HG02884 (cell line): ENCODE measurements around the gene LRRC51.

Source experiments
- ATAC-seq: cut with Tn5 transposase; IDR thresholded peaks from one replicate; pipeline ENCODE4 v1.9.1; 2021; ENCODE audit warnings: mild to moderate bottlenecking, moderate library complexity; ENCODE audit not compliant: unreplicated experiment

Gene LRRC51

DNA sequence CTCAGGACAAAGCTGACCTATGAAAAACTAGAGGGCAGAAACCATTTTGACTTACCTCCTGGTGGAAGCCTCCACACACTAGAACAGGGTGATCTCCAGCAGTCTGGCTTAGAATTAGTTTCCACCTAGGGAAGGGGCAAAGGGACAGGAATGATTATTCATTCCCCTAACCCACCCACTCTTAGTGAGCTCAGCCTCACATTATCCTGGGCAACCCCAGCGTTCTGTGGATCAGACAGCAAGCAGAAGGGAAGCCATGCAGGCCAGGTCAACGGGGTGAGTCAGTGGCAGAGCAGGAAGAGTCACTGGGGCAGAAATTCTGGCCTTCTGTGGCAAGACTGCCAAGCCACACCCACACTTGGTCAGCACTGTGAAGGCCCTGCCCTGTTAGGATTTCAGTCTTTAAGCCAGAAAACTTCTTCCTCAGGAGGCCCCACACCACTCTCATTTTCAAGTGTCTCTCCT lies 10.8 kb upstream of the LRRC51 start:
- ATAC-seq = no peak

DNA sequence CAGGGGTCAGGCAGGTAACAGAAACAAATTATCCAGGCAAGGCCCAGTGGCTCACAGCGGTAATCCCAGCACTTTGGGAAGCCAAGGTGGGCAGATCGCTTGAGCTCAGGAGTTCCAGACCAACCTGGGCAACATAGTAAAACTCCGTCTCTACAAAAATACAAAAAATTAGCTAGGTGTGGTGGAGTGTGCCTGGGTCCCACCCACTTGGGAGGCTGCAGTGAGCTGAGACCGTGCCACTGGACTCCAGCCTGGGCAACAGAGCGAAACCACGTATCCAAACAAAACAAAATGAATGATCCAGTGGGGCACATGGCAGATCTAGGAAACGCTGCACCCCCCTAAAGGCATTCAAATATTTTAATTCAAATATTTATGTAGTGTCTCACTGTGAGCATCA lies 10.2 kb upstream of the LRRC51 start:
- no peak for ATAC-seq

DNA sequence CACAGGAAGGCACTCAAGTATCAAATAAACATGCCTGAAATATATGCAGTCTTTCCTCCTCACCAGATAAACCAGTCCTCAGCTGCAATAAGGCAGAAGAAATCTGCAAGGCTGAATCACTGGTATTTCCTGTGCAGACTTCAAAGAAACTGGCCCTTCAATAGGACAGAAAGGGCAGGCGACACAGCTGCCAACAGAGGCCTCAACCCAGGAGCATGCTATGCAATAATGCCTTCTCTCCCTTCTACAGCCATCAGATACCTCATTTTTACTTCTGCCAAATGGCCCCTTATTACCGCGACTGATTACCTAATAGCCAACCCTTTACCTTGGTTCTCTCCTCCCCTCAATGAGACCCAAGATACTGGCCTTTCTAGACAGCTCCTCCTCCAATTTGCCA lies 8.3 kb upstream of the LRRC51 start:
- ATAC-seq = no peak

DNA sequence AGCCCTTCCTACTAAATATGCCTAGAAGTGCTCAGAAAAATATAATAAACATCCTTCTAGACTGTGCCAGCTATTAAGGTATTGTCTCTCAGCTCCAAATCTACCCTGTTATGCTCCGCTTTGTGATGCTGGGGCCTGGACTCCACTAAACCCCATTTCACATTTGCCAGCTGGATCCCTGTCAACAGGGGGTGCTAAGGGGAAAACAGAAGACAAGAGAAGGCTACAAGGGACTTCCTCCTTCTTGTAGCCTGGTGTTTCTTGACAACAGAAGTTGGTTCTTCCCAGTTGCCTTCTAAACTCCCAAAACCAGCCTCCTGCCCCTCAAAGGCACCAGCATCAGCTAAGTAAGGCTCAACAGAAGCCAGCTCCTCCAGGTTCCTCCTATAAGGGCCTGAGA lies 5.5 kb upstream of the LRRC51 start:
- ATAC-seq = no peak

DNA sequence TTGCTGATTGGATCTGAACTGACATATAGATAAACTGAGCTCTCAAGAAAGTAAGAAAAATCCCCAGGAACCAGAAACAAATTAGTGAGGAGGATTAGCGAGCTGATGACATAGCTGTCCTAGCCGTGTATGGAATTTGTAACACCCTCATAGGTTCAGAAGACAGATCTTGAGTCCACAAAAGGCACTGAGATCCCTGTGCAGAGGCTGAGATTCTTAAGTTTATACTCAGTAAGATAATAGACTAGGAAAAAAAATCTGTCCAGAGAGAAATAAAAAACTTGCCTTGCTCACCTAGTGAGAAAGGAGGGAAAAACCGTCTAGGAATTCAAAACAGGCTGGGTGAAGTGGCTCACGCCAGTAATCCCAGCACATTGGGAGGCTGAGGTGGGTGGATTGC lies 4.9 kb upstream of the LRRC51 start:
- ATAC-seq = no peak

DNA sequence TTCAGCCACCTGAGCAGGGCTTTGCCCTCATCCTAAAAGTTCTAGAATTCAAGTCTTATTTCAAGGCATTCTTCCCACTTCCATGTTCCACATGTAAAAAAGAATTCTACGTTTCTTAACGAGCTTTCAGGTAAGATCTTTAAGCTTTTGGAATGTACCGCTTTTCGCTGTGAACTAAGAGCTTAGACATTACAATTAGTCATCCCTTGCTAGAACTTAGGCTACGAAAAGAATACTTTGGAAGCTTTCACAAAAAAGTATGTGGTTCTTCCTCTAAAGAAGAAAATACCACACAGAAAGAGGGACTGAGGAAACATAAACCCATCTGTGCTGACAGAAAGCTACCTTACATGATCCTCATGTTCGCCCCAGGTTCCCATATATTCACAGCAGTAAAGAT lies 2.2 kb upstream of the LRRC51 start:
- no peak for ATAC-seq

DNA sequence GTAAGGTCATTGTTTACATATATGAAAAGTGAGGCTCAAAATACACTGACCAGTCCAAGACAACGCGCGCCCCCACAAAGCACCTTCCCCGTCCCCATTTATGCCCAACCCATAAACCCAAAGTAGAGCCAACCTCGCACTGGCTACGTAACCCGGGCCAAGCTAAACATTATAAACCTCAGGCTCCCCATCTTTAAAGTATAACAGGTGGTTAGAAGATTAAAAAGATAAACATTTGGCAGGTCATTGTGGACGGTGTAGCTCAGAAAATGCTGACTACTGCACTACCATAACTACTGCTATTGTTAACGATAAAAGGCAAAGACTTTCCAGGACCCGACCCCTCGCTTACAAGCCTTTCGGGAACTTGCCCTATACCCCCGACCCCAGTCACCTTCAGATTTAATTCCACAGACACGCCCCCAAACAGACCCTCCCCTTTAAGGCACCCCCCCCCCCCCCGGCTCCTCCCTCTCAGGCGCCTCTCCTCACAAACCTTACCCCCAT lies 778 bp upstream of the LRRC51 start:
- no peak for ATAC-seq

DNA sequence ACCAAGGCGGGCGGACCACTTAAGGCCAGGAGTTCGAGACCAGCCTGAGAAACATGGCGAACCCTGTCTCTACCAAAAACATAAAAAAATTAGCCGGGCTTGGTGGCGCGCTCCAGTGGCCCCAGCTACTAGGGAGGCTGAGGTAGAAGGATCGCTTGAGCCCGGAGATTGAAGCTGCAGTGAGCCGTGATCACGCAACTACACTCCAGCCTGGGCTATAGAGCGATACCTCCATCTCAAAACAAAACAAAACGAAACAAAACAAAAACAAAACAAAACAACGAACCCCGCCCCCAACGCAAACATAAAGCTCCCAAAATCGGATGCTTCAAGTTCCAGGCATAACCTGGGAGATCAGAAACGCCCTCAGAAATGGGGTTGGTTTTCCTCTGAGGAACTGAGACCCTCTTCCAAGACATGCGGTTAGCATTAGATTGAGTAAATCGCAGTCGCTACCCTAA lies 564 bp downstream of the LRRC51 start:
- ATAC-seq = no peak

DNA sequence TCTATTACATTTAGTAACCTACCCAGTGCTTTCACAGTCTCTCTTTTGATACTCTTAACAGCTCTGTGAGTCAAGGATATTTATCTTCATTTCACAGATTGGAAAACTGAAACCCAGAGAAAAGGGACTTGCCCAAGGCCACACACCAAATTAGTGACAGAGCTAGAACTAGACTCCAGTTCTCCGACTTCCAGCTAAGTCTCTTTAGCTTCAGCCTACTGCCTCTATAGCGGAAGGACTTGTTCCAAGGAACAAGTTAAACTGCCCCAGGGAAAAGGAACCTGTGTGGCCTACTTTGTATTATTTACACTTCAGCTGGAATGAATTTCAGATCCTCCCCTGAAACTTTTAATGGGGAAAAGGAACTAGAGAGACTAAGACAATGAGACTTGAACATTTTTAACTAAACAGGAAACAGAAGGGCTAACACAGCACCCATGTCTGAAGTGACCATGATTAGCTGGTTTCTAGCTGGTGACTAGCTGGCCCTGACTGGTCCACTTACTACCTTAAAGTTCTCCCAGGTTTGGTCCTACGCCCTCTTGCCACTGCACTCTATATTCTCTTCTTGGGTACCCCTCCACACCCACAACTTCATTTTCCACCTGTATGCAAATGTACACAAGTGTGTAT lies 1.3 kb downstream of the LRRC51 start:
- no peak for ATAC-seq

DNA sequence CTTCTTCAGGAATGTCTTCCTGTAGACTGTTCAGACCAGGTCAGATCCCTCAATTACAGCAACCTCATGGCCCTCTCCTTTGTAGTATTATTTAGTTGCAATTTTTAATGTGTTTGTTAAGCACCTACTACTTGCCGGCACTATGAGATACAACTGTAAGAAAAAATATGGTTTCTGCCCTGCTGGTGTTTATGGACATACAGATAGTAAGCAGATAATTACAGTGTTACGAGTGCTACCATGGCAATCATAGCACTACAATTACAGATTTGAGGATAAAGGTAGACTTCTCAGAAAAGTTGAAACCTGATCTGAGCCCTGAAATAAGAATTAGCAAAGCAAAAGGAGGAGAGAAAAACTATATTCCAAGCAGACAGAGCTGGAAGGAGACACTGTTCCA lies 2.8 kb downstream of the LRRC51 start:
- ATAC-seq = no peak

DNA sequence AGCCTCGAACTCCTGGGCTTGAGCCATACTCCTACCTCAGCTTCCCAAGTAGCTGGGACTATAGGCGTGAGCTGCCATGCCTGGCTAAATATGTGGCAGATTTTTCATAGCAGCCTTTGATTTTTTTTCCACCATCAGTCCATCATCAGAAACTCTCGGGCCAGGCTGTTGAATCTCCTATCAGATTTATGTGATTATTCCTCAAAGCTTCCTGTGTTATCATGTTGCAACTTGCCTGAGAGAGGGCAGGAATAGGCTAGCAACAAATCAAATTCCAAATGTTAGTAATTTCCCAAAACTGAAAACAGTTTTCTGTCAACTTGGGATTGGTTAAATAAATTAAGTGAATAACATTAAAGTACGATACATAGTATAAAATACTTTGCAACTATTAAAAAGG lies 3.4 kb downstream of the LRRC51 start:
- ATAC-seq = no peak

DNA sequence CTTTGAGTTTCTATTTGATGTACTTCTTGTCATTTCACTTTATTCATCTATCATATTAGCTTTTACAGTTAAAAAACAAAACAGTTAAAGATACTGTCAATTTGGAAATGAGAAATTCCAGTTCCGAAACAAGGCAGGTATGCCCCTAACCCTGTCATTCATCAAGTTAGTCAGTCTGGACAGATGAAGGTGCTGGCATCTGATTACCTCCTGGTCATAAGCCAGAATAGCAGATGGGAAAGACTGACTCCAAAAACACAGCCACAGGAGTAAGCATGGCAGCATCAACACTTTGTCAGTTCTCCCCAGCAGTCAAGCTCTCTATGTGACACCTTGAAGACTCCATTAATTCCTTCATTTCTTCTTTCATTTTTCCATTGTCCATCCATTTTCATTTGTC lies 4.3 kb downstream of the LRRC51 start:
- no peak for ATAC-seq

DNA sequence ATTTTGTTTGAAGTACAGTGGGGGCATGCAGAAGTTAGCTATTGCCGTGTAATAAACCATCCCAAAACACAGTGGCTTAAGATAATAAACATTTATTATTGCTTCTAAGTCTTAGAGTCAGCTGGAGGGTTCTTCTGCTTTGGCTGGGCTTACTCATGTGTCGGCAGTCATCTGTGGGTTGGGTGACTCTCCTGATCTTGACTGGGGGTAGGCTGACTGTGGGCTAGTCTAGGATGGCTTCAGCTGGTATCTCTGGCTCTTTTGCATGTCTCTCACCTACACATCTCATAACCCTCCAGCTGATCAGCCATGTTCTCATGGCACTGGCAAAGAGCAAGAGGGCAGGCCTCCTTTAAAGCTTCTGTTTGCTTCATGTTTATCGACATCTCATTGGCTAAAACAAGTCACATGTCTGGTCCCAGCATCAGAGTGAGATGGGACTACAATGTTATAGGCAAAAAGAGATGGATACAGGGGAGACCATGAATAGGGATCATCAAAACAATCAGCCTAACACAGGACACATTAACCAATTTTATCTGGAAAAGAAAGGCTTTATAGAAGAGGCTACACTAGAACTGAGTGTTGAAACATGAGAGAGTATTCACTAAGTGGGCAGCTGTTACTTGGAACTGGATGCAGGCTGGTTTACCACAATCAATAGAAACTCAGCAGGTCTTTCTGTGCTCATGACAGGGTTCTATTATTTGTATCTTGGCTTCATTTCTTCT lies 5.1 kb downstream of the LRRC51 start:
- ATAC-seq = no peak

DNA sequence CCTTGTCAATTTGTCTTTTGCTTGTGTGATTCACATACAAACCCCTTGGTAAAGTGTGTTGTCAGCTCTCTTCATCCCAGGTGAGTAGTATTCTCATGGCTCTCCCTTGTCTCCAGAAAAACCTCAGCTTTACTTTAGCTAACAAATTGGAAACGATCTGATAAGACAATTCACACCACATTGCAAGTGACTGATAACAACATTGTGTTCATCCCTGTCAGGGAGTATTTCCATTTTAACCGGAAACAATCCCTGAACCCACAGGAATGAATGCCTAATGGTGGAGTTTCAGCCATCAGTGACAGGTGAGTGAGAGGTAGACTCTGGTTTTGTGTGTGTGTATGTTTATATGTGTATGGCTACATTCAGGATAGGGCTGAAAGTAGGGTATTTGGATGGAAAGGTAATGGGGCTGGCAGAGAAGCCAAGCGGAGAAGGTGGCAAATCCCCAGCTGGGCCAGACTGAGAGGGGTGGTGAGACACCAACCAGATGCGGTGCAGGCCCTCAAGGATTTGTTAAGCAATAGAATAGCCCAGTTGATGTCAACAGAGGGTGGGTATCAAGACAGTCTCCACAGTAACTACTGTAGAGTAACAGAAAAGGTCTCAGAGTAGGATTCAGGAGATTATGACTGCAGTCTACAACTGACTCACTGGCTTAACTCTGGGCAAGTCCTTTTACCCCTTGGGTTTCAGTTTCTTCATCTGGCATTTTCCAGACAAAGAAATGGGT lies 7.6 kb downstream of the LRRC51 start:
- ATAC-seq = no peak

DNA sequence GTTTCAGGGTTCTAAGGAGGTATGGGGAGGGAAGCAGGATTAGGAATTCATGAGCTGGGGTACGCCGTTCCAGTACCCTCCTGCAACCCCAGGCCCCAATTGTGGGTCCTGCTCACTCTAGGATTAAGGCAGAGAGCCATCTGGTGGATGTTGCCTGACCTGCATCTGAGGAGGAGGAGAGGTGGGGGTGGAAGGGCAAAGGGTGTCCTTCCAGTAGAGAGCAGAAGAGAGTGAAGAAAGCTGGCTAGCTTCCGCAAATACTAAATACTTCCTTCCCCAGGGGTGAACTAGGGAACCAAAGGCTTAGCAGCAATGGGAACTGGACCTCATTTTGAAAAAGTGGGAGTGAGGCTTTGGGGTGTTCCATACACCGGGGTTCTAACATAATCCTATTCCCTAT lies 10.6 kb downstream of the LRRC51 start:
- ATAC-seq = no peak

DNA sequence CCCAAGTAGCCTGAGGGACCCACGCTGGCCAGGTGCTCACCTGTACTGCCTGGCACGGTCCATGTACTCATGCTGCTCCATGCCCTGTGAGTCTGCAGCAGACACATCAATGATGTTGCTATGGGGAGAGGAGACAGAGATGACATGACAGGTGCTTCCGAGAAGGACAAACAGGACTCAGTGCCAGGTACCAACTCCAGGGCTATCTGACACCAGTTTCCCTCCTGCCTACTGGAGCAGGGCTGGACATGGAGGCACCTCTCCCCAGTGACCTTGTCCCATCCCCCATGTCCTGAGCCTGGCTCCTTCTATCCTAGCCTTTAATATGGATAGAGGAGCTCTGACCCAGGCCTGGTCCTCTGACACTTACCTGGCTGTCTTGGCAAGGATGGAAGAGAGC lies 18.1 kb downstream of the LRRC51 start:
- ATAC-seq = no peak

DNA sequence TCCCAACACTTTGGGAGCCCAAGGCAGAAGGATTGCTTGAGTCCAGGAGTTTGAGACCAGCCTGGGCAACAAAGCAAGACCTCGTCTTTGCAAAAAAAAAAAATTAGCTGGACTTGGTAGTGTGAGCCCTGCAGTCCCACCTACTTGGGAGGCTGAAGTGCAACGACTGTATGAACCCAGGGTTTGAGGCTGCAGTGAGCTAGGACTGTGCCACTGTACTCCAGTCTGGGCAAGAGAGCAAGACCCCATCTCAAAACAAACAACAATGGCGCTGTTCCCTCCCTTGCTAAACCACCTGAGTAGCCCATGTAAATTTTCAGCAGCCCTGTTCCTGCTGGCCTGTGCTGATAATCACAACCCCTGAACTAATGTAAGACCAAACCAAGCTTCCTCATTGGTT lies 19.4 kb downstream of the LRRC51 start:
- no peak for ATAC-seq

DNA sequence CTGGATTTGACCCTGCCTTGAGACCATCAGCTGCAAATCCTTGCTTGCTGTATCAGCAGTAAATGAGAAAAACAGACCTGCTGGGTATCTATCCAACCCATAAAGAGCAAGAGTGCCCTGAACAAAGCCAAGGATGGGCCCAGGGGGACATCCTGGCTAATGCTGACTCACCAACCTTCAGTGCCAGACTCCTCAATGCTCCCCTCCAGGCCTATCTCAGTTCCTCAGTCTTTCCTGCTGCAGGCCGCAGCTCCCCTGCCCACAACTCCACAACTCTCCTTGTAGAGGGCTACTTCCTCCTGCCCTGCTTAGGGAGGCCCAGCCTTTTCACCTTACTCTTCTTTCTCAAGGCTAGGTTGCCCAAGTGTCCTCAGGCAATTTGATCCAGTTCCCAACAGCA lies 19.8 kb downstream of the LRRC51 start:
- no peak for ATAC-seq

DNA sequence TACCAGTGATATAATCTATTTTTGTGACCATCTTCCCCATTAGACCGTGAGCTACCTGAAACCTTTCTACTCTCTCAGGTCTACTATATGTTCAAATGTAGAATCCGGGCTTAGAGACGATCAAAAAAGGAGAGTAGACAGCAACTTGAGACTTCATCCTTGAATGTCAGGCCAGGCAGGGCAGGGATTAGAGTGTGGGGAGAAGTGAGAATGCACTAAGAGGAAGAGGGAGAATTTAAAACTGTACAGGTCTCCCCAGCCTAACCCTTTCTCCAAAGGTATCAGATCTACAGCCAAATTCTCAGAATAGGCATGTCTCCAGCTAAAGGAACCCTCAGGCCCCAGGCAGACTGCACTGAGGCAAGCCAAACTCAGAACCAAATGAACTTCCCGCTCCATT lies 21.5 kb downstream of the LRRC51 start:
- no peak for ATAC-seq

DNA sequence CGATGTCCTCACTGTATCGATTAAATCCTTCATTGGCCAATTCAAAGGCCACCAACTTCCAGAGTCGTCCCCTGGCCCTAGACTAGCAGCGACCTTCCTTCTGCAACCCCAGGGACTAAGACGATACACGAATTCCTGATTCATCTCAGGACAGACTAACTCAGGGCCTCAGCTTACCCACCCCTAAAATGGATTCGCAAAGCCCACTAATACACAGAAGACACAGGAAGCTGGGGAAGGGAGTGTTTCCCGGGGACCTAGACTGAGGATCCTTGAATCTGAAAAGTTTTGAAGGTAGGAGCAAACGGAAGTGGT lies 21.9 kb downstream of the LRRC51 start:
- ATAC-seq = no peak

DNA sequence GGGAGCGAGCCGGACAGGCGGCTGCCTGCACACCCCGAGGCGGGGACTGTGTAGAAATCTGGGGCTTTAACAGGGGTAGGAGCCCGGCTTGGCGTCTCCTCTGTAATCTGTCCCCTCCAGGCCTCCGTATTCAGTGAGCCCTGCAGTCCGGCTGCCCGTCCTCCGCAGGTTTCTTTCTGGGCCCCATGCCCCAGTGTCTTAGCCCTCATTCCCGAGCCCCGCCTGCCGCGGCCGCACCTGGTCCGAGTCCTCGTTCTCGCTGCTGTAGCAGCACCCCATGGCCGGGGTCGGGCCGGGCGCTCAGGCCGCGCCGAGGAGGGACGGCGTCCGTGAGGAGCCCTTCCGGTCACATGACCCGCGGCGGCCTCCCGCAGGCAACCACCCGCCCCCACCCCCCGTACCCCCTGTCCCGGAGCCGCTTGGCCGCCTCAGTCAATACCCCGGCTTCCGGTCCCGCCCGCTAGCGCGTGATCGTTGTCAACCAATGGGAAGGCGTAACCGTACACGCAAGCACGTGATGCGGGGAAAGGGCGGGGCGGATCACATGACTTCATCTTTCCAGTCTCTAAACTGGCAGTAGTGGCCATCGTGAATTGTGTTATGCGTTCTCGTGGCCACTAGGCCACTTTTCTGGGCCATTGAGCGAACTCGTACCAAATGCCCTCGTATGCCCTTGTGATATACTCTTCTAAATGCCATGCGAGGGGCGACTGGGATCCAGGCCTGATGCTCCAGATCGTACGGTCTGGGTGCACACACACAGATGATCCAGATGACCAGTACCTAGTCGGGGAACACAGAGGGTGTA lies 22.5 kb downstream of the LRRC51 start, which contains the start of gene LAMTOR1:
Gene LAMTOR1, minus strand, starts transcription at position 352 of the 808 bp plus-strand sequence. Its CDS starts 73 bp downstream, at position 279.
- ATAC-seq = peak; percentile 82
